ENCODE measurements around the gene VGLL4.

Gene VGLL4

DNA sequence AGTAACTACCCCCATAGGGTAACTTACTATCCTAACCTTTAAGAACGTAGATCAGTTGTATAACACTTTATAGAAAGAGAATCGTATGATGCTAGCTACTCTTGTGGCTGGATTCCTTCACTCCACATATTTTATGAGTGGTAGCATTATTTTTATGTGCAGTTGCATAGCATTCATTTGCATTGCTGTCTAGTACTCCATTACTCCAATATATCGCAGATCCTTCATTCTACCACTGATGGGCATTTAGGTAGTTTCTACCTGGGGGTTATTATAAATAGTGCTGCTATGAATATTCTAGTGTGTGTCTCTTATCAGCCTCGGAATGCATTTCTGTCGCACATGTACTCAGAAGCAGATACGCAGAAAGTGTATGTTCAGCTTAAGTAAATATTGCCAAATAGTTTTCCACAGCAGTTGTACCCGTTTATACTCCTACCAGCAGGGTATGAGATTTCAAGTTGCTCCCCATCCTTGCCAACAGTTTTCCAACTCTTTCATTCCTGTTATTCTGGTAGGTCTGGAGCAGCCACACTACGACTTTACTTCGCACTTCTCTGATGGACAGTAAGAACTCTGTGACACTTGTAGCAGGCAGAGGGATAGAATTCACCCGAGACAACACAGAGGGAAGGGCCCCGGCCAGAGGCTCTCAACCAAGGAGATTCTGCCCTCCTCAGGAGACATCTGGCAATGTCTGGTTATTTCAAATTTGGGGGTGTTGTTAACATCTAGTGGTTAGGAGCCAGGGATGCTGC lies 9.8 kb upstream of the VGLL4 start:
- DNase-seq (ENCODE audit: low read depth), result no peak

DNA sequence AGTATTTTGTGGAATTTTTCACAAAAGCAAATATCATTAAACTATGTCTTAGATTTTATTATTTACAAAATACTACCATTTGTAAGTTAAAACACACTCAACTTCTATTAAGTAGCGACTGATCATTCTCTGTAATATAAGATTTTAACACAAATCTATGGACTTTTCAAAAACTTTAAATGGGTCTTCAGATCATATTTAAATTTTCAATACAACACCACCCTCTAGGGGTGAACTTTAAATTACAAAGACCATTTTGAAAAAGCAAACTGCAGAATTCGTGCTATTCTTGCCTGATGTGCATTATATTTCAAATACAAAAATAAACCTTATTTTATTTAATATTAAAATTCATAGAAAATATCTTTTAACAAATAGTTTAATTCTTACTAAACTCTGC lies 8.2 kb upstream of the VGLL4 start:
- DNase-seq (ENCODE audit: low read depth), result no peak

DNA sequence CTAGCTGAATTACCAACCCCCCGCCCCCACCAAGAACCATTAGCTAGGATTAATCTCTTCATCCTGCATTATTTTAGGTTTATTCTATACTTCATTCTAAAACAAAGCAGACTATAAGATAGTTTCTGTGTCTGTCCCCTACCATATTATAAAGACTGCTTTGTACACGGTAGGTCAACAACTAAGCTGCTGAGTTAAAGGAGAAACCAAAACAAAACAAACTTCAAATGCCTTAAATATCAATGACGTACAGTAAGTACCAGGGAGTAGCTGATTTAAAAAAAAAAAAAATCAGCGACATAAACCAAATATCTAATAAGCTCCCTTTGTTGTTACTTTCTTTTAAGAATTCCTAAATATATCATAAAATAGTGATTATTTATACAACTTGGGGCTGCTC lies 7.8 kb upstream of the VGLL4 start:
- no peak for DNase-seq (ENCODE audit: low read depth)

DNA sequence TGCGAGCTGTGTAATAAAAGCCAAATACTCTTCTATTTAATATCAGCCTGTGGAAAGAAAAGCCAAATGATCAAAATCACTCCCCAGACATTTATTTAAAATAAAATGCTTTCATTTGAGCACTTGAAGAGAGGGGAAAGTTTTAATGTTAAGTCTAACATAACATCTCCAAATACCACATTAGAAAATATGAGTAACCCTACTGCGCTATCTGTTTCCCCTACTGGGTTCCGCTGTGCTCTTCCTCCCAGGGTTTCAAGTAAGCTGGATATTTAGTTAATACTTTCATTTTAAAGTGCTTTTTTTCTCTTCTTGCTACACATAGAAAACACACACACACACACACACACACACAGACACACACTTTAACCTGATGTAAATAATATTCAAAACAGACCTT lies 6.7 kb upstream of the VGLL4 start:
- no peak for DNase-seq (ENCODE audit: low read depth)

GRCh38 chr3:11648735-11649134 lies 5.0 kb upstream of the VGLL4 start:
- no peak for DNase-seq (ENCODE audit: low read depth)

DNA sequence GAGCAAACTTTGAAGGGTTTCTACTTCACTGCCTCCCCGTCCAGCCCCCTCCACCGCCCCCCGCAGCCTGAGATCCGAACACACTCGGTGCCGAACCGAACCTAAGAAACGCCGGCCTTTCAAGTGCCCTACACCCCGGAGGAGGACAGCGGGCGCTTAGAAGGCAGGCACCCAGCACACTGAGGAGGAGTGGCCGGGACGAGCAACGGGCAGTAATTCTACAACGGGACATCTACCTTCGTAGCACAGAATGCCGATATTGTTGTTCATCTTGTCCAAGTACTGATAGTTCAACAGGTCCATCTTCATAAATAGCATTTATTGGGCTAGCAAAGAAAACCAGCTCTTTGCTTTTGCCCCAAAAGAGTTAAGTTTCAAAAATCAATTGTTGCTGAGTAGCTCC lies 513 bp downstream of the VGLL4 start:
- DNase-seq (ENCODE audit: low read depth), result no peak

DNA sequence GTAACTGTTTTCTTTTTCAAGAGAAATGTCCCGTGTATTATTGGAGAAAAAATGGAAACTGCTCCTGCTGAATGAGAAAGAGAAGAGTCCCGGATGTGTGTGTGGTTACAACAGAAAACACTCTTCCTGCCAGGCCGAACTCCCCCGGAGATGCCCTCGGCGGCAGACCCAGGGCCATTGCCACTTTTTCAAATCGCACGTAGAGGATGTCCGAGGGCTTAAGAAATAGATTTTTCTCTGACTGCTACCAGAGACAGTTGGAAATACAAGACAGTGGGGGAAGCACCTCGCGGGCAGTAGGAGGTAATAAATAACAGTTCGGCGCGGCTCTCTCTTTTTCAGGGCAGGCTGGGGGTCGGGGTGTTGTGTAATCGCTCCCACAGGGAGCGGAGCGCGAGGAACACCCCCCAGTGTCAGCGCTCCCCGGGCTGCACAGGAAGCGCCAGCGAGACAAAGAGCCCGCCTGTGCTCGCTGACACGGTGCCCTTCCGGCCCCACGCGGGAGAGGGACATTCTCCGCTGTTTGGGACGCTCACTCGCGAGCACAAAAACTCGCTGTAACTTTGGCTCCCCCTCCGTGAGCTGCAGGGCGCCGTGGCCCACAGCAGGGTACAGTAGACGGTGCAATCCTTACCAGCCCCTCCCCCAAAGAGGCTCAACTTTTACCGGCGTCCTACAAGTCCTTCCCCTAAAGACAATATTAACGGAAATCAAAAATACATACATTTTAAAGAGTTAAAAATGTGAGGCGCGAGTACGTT lies 1.1 kb downstream of the VGLL4 start:
- DNase-seq (ENCODE audit: low read depth), result peak; percentile 28

GRCh38 chr3:11641683-11642430 lies 1.9 kb downstream of the VGLL4 start:
- DNase-seq (ENCODE audit: low read depth), result no peak

- DNase-seq (ENCODE audit: low read depth), result no peak
These were observed 2.4 kb downstream of the VGLL4 start for GRCh38 chr3:11641316-11641682.

DNA sequence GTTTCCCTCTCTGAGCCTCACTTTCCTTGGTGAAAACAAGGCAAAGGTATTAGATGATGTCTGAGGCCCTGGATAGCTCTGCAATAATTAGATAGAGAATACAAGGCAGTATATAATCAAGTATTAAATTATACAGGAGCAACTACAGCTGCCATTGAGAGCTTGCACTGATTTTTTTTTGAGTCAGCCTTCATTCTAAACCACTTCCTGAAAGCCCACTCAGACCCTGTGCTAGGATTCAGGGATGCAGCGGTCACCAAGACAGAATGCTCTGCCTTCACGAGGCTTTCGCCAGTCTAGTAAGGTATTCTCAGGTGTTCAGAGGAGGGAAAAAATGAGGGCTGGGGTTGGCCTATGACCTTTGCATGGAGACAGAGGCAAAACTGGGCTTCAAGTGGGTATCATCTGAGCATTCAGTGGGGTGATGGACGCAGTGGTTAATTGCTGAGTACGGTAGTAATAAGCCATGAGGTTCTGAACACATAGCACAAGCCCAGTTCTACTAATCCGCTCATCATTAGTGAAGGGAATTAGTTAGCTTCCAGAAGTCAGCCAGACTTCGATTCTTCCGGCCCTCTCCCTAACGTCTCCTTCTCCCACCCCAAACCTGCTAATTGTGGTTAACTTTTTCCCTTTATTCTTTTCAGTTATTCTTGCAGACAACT lies 3.6 kb downstream of the VGLL4 start:
- DNase-seq (ENCODE audit: low read depth), result no peak

GRCh38 chr3:11638495-11639358 lies 5.0 kb downstream of the VGLL4 start:
- no peak for DNase-seq (ENCODE audit: low read depth)

DNA sequence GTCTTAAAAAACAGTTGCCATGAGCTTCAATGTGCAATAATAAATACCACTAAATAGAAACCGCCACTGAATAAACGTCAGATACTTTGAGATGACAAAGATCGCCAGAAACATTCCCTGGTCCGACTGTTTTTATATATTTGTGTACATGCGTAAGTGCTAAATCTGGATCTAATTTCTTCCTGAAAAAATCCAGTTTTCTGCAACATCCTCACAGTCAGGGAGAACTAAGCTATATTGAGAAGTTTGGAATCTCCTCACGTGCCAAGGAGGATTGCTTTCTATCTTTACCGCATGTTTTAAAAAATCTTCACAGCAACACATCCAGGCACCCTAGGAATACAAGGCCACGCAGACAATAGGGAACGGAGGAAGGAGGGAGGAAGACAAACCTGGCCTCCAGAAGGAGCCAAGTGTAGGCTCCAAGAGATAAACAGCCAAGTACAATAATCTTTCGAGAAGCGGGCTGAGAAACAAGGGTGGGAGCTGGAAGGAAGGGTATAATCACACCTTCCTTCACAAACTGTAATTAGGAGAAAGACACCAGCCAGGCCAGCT lies 5.7 kb downstream of the VGLL4 start:
- DNase-seq (ENCODE audit: low read depth), result no peak

GRCh38 chr3:11636394-11636770 lies 7.3 kb downstream of the VGLL4 start:
- no peak for DNase-seq (ENCODE audit: low read depth)

DNA sequence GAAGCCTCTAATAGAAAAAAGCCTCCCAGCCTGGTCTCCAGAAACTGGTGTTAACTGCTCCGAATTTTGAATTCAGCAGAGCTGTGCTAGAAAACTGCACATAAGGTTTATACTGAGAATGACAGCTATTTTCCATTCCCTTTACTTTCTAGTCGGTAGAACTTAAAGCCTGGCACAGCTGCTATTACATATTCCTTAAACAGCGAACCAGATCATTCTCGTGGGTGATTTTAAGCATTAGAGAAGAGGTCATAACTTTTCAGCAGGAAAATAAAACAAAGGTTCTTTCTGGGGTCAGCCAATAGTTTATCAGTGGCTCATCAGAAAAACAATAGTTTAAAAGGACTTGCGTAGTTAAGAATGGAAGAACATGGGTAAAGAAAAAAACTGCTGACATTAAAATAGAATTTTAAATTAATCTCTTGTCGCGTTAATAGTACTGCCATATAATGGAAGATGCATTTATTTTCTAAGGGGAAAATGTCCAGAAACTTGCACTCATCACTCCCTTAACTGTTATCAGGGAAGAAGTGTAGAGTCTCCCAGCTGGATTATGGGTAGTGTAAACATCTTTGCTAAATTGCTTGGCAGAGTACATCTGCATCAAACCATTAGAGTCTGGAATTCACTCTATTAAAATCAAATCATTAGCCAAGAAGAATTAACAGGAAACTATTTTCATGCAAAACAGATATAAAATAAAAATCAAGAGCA lies 7.9 kb downstream of the VGLL4 start:
- DNase-seq (ENCODE audit: low read depth), result no peak

DNA sequence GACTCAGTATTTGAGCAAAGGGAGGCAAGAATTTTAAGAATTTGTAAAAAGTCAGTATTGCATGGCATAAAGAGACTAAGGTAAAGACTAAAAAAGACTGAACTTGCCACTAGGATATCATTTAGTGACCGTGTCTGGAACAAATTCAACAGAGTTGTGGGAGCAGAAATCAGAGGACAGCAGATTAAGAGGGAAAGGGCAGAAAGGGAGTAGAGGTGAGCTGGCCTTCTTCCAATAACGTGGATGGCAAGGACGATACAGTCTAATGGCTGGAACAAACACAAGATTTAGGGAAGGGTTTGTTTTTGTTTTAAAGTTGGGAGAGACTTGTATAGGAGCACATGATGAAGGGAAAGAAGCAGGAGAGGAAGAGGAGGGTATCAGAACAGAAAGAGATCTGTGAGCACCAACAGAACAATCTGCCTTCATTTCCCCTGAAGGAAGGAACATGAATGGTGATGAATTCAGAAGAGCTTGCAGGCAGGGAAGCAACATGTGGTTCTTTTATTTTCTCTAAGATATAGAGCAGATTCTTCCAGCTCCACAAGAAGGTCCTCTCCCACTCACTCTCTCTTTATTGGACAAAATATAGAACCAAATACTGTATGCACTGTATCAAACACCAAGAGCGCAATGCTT lies 8.6 kb downstream of the VGLL4 start:
- DNase-seq (ENCODE audit: low read depth), result no peak

DNA sequence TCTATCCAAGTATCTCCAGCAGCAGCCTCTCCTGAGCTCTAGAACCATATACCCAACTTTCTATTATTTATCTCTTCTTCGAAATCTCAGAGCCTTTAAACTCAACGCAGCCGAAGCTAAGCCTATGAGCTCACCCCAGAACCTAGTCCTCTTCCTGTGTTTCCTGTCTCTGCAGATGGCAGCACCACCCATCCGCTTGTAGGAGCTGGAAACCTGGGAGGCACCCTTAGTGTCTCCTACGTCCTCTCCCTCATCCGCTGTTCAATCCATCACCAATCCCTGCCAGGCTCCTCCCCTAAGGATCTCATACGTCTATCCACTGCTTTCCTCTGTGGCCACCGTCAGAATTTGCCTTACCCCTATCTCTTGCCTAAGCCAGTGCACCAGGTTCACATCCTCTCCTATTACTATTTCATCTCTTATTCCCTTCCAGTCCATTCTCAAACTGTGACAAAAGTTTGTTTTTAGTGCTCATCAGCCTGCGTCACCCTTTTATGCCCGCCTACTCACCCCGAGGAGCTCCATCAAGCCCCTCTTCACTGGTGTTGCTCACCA lies 9.6 kb downstream of the VGLL4 start:
- DNase-seq (ENCODE audit: low read depth), result no peak

DNA sequence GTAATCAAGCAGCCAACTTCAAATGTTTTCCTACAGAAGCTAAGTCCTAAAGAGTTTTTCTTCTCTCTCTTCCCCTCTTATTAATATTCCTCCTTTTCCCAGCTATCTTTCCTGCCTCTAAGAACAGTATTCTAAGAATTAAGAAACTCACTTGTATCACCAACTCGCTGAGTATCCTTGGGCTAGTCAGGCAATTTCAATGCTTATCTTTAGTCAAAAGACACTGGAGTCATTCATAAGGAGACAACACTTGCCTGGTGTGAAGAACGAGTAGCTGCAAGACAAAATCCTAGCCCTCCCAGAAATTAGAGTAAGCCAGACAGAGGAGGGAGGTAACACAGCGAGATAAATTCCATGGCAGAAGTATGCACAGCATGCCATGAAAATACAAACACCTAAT lies 10.7 kb downstream of the VGLL4 start:
- no peak for DNase-seq (ENCODE audit: low read depth)

DNA sequence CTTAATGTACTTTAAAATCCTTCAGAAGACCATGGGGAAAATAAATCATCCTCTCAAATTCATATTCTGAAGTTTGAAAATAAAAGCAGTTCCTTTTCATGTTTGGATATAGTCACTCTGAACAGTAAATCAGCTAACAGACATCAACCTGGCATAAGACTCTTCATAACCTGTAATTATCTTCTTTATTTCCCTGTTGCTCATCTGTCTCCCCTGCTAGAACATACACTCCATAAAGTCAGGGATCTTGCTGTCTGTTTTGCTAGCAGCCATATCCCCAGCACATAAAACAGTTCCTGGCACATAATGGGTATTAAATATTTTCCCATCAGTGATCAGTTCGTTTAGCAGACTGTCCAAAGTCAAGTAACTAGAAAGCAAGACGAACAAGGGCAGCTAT lies 11.2 kb downstream of the VGLL4 start:
- DNase-seq (ENCODE audit: low read depth), result no peak

- DNase-seq (ENCODE audit: low read depth), result no peak
These were observed 11.9 kb downstream of the VGLL4 start for GRCh38 chr3:11631820-11632219.

DNA sequence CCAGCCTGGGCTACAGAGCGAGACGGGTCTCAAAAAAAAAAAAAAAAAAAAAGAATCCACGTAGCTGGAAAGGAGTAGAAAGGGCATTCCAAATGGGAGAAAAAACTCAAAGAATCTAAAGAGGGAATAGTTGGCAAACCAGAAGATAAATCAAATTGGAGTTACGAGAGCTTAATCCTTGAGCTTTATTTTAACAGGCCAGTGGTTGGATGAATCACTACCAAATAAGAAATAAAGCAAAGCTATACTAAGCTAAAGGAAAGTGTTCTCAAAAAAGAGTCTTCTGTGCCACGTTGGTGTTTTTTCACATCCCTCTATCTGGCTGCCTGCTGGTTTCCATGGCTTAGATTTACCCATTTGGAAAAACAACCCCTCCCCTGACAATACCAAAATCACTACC lies 14.0 kb downstream of the VGLL4 start:
- no peak for DNase-seq (ENCODE audit: low read depth)
